Spleen (tissue), 7 donors: ENCODE data around the gene BCL6B.

Source experiments
- POLR2A ChIP-seq, 3 donors: fragments of 450-650 bp; IDR thresholded peaks; one replicate each; pipeline ENCODE4 v1.5.1; 2017; ENCODE audit warnings: antibody characterized with exemption in 3 of 3, mild to moderate bottlenecking in 1 of 3
- POLR2AphosphoS5 ChIP-seq, 3 donors: sonication (generic); formaldehyde crosslinking; IDR thresholded peaks; one replicate each; pipeline ENCODE4 v1.5.1; 2017; ENCODE audit warnings: antibody characterized with exemption in 3 of 3
- TF ChIP-seq, protein P1 (sequence below), 11 experiments: fragments of 200-600 bp in 7 of 11; fragments of 450-650 bp in 4 of 11; sonication (generic) in 4 of 11; IDR thresholded peaks in 8 of 11; conservative IDR thresholded peaks in 3 of 11; 1 replicate in 7 of 11; 2 replicates in 4 of 11; pipeline versions ENCODE4 v1.4.0 to v1.8.0; 2016 to 2021; ENCODE audit warnings: antibody characterized with exemption in 11 of 11, inconsistent platforms in 4 of 11, mild to moderate bottlenecking in 1 of 11
- donor health status: DM: no; HTN: no; CAD: no; lungs with moderate emphysema.
- donor health status: DM: no; HTN: no; CAD: no.
- donor health status: DM: no; HTN: no; CAD: no.

DNA sequence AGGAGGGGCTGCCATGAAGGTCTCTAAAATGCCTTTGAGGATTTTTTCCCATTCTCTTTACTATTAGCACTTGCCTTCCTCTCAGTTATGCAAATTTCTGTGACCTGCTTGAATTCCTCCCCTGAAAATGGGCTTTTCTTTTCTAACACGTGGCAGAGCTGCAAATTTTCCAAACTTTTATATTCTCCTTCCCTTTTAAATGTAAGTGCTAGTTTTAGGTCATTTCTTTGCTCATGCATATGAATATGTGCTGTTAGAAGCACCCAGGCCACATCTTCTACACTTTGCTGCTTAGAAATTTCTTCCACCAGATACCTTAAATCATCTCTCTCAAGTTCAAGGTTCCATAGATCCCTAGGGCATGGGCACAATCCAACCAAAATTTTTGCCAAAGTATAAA is 45.4 kb downstream of the BCL6B start:
- TF ChIP-seq POLR2AphosphoS5 (IDR thresholded peaks at IDR 0.05) (no peak), POLR2A (IDR thresholded peaks at IDR 0.05) (no peak)
- TF ChIP-seq, protein P1, sequence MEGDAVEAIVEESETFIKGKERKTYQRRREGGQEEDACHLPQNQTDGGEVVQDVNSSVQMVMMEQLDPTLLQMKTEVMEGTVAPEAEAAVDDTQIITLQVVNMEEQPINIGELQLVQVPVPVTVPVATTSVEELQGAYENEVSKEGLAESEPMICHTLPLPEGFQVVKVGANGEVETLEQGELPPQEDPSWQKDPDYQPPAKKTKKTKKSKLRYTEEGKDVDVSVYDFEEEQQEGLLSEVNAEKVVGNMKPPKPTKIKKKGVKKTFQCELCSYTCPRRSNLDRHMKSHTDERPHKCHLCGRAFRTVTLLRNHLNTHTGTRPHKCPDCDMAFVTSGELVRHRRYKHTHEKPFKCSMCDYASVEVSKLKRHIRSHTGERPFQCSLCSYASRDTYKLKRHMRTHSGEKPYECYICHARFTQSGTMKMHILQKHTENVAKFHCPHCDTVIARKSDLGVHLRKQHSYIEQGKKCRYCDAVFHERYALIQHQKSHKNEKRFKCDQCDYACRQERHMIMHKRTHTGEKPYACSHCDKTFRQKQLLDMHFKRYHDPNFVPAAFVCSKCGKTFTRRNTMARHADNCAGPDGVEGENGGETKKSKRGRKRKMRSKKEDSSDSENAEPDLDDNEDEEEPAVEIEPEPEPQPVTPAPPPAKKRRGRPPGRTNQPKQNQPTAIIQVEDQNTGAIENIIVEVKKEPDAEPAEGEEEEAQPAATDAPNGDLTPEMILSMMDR (IDR thresholded peaks at IDR 0.05 in 8 of 11, conservative IDR thresholded peaks at IDR 0.05 in 3 of 11), result no peak
